ENCODE measurements around the gene SSBP1.
"Not testable (repeated sequence)": the region's sequence is repeated elsewhere in the genome, so short reads cannot be mapped to it uniquely, and the experiment has no call there.

Gene SSBP1

DNA sequence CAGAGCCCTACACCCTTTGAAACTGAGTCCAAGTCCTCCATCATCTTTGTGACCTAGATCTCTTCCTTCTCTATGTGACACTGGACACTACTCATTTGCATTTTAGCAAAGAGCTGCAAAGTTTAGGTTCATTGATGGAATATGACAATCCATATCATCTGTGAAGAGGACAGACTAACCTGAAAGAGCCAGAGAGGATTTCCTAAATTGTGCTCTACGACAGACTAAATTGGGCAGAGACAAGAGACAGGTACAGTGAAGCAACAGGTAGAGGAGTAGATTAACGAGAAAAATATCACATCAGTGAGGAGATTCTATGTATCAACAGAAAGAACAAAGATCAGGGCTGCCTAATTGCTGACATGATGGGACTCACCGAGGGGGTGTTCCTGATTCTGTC, 25.6 kb downstream of the SSBP1 start, which contains the start of gene TAS2R3:
TSS of gene TAS2R3 (plus strand) at position 301 of the 400 bp plus-strand sequence. CDS start at position 363, 62 bp downstream.
- DNase-seq (ENCODE audit: low read depth in 2 of 2, low spot score in 1 of 2): no peak

DNA sequence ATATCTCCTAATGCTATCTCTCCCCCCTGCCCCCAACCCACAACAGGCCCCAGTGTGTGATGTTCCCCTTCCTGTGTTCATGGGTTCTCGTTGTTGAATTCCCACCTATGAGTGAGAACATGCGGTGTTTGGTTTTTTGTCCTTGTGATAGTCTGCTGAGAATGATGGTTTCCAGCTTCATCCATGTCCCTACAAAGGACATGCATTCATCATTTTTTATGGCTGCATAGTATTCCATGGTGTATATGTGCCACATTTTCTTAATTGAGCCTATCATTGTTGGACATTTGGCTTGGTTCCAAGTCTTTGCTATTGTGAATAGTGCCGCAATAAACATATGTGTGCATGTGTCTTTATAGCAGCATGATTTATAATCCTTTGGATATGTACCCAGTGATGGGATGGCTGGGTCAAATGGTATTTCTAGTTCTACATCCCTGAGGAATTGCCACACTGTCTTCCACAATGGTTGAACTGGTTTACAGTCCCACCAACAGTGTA, 32.0 kb downstream of the SSBP1 start:
- not testable (repeated sequence) for DNase-seq (ENCODE audit: low read depth in 2 of 2, low spot score in 1 of 2)

DNA sequence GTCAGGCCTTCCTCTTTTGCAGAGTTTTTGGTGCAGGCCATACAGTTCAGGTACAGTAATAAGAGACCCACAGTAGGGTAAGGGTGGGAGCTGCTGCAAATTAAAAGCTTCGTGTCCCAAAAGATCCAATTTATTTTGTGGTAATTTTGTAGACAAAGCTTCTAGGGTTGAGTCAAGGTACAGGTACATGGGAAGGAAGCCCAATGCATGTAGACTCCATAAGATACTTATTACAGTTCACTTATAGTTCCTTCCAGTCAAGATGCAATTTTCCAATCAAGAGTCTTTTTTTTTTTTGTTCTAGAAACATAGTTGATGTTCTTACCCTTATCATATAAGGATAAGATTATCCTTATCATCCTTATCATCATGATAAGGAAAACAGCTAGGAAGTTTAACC, 38.2 kb downstream of the SSBP1 start, which contains the start of gene TAS2R4:
TSS of gene TAS2R4 (plus strand) at position 301 of the 400 bp plus-strand sequence. CDS start 1,815 bp downstream, outside the sequence.
- DNase-seq (ENCODE audit: low read depth in 2 of 2, low spot score in 1 of 2): no peak

DNA sequence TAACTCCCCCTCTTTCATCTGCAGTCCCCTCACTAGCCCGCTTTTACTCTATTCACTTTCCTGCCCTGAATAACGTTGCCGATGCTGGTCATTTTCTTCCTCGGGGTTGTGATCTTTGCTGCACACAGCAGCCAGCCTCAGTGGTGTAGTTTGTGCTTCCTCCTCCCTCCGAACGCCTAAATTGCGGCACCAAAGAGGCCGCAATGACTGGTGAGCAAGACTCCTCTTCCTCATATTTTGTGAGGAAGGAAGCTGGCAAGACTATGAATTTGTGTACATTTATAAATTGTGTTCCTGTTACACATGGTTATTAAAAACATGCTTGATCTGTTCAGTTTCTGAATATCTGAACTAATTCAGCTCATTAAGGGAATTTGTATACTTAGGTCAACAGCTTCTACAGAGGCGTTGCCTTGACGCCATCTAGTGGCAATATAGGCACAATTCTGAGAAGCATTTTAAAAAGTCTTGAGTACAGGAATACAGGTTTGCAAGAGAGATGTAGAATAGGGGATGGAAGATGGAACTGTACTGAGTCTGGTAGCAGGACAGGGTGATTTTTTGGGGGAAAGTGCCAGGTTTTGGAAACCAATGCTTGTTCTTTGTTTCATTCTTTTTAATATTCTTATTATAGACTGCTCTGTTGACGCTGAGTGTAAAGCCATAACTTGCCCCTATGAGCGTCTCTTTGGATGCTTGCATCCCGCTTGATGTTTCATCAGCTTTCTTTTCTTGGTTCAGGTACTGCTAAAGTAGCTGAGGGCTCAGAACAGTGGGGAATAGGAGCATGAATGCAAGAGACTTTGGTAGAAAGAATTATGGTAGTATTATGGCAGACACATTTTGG, 47.8 kb downstream of the SSBP1 start:
- DNase-seq (ENCODE audit: low read depth in 2 of 2, low spot score in 1 of 2): no peak

DNA sequence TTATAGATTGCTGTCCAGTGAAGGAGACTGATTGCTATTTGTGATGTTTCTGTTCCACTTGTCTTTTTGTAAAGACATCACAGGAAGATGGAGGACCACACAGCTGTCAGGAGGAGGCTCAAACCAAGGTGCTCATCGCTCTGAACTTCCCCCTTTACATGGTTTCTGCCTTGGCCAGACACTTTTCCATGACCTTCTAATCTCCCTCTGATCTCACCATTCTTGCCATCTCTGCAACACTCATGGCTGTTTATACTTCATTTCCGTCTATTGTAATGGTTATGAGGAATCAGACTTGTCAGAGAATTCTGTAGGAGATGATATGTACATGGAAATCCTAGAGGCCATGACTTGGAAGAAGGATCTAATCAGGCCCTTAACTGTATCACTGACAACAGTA, 50.1 kb downstream of the SSBP1 start:
- no peak for DNase-seq (ENCODE audit: low read depth in 2 of 2, low spot score in 1 of 2)

DNA sequence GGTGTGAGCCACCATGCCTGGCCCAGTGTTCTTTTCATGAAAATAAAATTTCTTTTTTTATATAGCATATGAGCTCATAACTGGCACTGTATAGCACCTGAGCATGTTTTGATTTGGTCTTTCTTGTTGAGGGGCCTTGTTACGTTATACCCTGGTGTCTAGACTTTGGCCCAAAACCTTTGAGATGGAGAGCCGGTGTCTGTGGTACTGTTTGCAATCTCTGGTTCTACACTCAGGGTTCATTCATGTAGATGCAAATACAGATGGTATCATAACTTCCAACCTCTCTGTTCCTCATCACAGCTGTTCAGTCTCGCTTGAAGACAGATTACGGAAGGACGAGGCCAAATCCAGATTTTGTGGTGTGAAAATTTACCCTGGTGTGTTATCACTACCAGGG, 51.8 kb downstream of the SSBP1 start, which contains the start of gene TAS2R5:
TSS of gene TAS2R5 (plus strand) at position 301 of the 400 bp plus-strand sequence. CDS start 145 bp downstream, outside the sequence.
- no peak for DNase-seq (ENCODE audit: low read depth in 2 of 2, low spot score in 1 of 2)

DNA sequence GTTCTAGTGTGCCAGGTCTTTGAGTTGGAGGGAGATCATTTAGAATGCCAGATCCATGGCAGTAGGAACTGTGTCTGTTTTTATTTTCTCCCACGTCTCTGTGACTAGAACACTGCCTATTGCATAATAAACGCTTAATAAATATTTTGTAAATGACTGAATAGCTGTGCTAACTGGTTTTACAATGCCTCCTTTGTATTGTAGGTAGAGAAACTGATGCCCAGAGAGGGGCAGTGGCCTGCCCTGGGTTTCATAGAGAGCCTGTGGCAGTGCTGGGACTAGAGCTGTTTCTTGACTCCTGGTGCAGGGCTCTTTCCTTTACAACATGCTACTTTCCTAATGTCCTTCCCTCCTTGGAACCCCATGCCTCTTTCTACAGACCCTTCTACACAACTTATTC, 54.4 kb downstream of the SSBP1 start:
- no peak for DNase-seq (ENCODE audit: low read depth in 2 of 2, low spot score in 1 of 2)

Data from stimulated activated CD8-positive, alpha-beta memory T cell treated with anti-CD3 and anti-CD28 coated beads, Interleukin-4, amount 100 ng/mL, for 1 hour (primary cell).